ENCODE data around the gene CPSF2.

Gene CPSF2

GRCh38 chr14:92121670-92122350 lies at the start of gene CPSF2, which contains the start of gene NDUFB1:
Gene CPSF2 (plus strand): TSS chr14:92121969. CDS start chr14:92130985, 9,016 bp downstream.
Gene NDUFB1 (minus strand): TSS chr14:92121706. CDS start chr14:92117637, 4,069 bp downstream.
- DNase-seq (ENCODE audit: low read depth): peak; percentile 66

- no peak for DNase-seq (ENCODE audit: low read depth)
Observed at GRCh38 chr14:92074555-92074954, 47.2 kb upstream of the CPSF2 start.

- DNase-seq (ENCODE audit: low read depth): no peak
Observed at GRCh38 chr14:92088494-92088893, 33.3 kb upstream of the CPSF2 start.

GRCh38 chr14:92093320-92093719 lies 28.4 kb upstream of the CPSF2 start:
- DNase-seq (ENCODE audit: low read depth): no peak

GRCh38 chr14:92099802-92100201 lies 22.0 kb upstream of the CPSF2 start:
- DNase-seq (ENCODE audit: low read depth): no peak

- DNase-seq (ENCODE audit: low read depth): no peak
Observed at GRCh38 chr14:92103363-92103989, 18.3 kb upstream of the CPSF2 start.

- DNase-seq (ENCODE audit: low read depth): peak; percentile 30
Observed at GRCh38 chr14:92105073-92105892, 16.5 kb upstream of the CPSF2 start.

- DNase-seq (ENCODE audit: low read depth): no peak
Observed at GRCh38 chr14:92105893-92106142, 16.0 kb upstream of the CPSF2 start.

- DNase-seq (ENCODE audit: low read depth): peak; percentile 98
Observed at GRCh38 chr14:92106143-92106926, 15.4 kb upstream of the CPSF2 start, which contains the start of gene ATXN3. Gene ATXN3 (minus strand): TSS chr14:92106582. CDS start chr14:92106552, 30 bp downstream.

- DNase-seq (ENCODE audit: low read depth): no peak
Observed at GRCh38 chr14:92108345-92109254, 13.2 kb upstream of the CPSF2 start.

GRCh38 chr14:92109490-92109889 lies 12.3 kb upstream of the CPSF2 start:
- no peak for DNase-seq (ENCODE audit: low read depth)

- DNase-seq (ENCODE audit: low read depth): no peak
Observed at GRCh38 chr14:92121207-92121669, 531 bp upstream of the CPSF2 start.

GRCh38 chr14:92122351-92122677 lies 545 bp downstream of the CPSF2 start:
- no peak for DNase-seq (ENCODE audit: low read depth)

- DNase-seq (ENCODE audit: low read depth): no peak
Observed at GRCh38 chr14:92122761-92123160, 992 bp downstream of the CPSF2 start.

GRCh38 chr14:92134456-92134855 lies 12.7 kb downstream of the CPSF2 start:
- DNase-seq (ENCODE audit: low read depth): no peak

- DNase-seq (ENCODE audit: low read depth): peak; percentile 23
Observed at GRCh38 chr14:92135269-92135668, 13.5 kb downstream of the CPSF2 start.

GRCh38 chr14:92143309-92143708 lies 21.5 kb downstream of the CPSF2 start:
- no peak for DNase-seq (ENCODE audit: low read depth)

GRCh38 chr14:92143962-92144361 lies 22.2 kb downstream of the CPSF2 start:
- peak; percentile 10 for DNase-seq (ENCODE audit: low read depth)

- no peak for DNase-seq (ENCODE audit: low read depth)
Observed at GRCh38 chr14:92144708-92145107, 22.9 kb downstream of the CPSF2 start.

- DNase-seq (ENCODE audit: low read depth): no peak
Observed at GRCh38 chr14:92153581-92153980, 31.8 kb downstream of the CPSF2 start.

- DNase-seq (ENCODE audit: low read depth): peak; percentile 18
Observed at GRCh38 chr14:92154283-92154942, 32.6 kb downstream of the CPSF2 start.
